Measurements from ENCODE around the gene TTLL11. TPM values are rescaled to one million over a fixed set of nuclear protein-coding genes. Genes with fewer than 3 reads are reported as not detected.

TTLL11 gene
- total and polyA plus RNA-seq, 4 donors, result 1.4 to 4.5 (median 3.6) TPM

DNA sequence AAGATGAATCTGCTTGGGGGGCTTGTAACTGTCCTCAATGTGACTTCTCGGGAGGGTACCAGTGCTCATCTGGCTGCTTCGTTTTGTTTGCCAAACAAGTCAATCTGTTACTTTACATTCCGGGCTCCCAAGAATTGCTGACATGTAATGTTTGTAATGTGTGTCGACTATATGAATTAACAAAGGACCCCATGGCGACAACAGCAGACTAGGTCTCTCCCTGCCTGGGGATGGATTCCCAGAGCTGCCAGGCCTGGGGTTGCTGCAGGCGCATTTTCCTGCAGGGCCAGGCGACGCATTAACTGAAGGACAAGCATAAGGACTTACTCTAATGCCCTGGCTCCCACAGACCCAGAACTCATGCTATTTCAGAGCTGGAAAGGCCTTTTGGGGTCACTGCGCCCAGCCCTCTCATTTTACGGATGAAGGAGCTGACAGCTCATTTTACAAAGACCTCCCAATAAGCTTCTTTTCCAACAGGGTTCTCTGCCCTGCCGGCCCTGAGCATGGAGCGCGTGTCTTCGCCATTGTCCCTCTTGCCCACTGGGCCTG is 214.8 kb downstream of the TTLL11 start:
- H3K27me3 ChIP-seq (ENCODE audit: control insufficient read depth in 4 of 4, insufficient read depth in 4 of 4, low read length in 3 of 4), result no peaks in the 10 kb centered on the region
- TF ChIP-seq, protein P1, sequence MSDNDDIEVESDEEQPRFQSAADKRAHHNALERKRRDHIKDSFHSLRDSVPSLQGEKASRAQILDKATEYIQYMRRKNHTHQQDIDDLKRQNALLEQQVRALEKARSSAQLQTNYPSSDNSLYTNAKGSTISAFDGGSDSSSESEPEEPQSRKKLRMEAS (IDR thresholded peaks at IDR 0.05), result no peak
- TF ChIP-seq HNF4A (conservative IDR thresholded peaks at IDR 0.05) (no peak), EGR1 (IDR thresholded peaks at IDR 0.05; ENCODE audit: low read depth in 2 of 2) (no peak), SP1 (IDR thresholded peaks at IDR 0.05) (no peak), FOXA1 (IDR thresholded peaks at IDR 0.05) (no peak), RXRA (IDR thresholded peaks at IDR 0.05) (no peak), RAD21 (IDR thresholded peaks at IDR 0.05) (no peak), TAF1 (conservative IDR thresholded peaks at IDR 0.05) (no peak), YY1 (IDR thresholded peaks at IDR 0.05) (no peak), FOXA2 (IDR thresholded peaks at IDR 0.05) (no peak), HNF4G (IDR thresholded peaks at IDR 0.05) (no peak), GABPA (IDR thresholded peaks at IDR 0.05 in 1 of 2, conservative IDR thresholded peaks at IDR 0.05 in 1 of 2) (no peak)
- TF ChIP-seq, protein P2, sequence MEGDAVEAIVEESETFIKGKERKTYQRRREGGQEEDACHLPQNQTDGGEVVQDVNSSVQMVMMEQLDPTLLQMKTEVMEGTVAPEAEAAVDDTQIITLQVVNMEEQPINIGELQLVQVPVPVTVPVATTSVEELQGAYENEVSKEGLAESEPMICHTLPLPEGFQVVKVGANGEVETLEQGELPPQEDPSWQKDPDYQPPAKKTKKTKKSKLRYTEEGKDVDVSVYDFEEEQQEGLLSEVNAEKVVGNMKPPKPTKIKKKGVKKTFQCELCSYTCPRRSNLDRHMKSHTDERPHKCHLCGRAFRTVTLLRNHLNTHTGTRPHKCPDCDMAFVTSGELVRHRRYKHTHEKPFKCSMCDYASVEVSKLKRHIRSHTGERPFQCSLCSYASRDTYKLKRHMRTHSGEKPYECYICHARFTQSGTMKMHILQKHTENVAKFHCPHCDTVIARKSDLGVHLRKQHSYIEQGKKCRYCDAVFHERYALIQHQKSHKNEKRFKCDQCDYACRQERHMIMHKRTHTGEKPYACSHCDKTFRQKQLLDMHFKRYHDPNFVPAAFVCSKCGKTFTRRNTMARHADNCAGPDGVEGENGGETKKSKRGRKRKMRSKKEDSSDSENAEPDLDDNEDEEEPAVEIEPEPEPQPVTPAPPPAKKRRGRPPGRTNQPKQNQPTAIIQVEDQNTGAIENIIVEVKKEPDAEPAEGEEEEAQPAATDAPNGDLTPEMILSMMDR (IDR thresholded peaks at IDR 0.05; ENCODE audit: low read depth, low read length, missing input control), result no peak
- TF ChIP-seq, protein P3, sequence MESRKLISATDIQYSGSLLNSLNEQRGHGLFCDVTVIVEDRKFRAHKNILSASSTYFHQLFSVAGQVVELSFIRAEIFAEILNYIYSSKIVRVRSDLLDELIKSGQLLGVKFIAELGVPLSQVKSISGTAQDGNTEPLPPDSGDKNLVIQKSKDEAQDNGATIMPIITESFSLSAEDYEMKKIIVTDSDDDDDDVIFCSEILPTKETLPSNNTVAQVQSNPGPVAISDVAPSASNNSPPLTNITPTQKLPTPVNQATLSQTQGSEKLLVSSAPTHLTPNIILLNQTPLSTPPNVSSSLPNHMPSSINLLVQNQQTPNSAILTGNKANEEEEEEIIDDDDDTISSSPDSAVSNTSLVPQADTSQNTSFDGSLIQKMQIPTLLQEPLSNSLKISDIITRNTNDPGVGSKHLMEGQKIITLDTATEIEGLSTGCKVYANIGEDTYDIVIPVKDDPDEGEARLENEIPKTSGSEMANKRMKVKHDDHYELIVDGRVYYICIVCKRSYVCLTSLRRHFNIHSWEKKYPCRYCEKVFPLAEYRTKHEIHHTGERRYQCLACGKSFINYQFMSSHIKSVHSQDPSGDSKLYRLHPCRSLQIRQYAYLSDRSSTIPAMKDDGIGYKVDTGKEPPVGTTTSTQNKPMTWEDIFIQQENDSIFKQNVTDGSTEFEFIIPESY (IDR thresholded peaks at IDR 0.05), result no peak
- TF ChIP-seq, protein P4, sequence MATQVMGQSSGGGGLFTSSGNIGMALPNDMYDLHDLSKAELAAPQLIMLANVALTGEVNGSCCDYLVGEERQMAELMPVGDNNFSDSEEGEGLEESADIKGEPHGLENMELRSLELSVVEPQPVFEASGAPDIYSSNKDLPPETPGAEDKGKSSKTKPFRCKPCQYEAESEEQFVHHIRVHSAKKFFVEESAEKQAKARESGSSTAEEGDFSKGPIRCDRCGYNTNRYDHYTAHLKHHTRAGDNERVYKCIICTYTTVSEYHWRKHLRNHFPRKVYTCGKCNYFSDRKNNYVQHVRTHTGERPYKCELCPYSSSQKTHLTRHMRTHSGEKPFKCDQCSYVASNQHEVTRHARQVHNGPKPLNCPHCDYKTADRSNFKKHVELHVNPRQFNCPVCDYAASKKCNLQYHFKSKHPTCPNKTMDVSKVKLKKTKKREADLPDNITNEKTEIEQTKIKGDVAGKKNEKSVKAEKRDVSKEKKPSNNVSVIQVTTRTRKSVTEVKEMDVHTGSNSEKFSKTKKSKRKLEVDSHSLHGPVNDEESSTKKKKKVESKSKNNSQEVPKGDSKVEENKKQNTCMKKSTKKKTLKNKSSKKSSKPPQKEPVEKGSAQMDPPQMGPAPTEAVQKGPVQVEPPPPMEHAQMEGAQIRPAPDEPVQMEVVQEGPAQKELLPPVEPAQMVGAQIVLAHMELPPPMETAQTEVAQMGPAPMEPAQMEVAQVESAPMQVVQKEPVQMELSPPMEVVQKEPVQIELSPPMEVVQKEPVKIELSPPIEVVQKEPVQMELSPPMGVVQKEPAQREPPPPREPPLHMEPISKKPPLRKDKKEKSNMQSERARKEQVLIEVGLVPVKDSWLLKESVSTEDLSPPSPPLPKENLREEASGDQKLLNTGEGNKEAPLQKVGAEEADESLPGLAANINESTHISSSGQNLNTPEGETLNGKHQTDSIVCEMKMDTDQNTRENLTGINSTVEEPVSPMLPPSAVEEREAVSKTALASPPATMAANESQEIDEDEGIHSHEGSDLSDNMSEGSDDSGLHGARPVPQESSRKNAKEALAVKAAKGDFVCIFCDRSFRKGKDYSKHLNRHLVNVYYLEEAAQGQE (IDR thresholded peaks at IDR 0.05), result no peak
- TF ChIP-seq, protein P5, sequence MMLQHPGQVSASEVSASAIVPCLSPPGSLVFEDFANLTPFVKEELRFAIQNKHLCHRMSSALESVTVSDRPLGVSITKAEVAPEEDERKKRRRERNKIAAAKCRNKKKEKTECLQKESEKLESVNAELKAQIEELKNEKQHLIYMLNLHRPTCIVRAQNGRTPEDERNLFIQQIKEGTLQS (IDR thresholded peaks at IDR 0.05), result no peak
- no peaks in the 10 kb centered on the region for H3K9me3 ChIP-seq (ENCODE audit: control insufficient read depth in 4 of 4, low read length in 3 of 4)
- H3K36me3 ChIP-seq (ENCODE audit: control insufficient read depth in 4 of 4, insufficient read depth in 3 of 4, low read depth in 1 of 4, low read length in 3 of 4), result no peaks in the 10 kb centered on the region
- WGBS, result 92% methylated on average over 14 of the region's 14 CpGs
- no peaks in the 10 kb centered on the region for H3K4me1 ChIP-seq (ENCODE audit: control insufficient read depth in 4 of 4, insufficient read depth in 4 of 4, low read length in 3 of 4)
- H3K9ac ChIP-seq (ENCODE audit: low read depth in 1 of 2, low read length in 2 of 2), result no peak overlapping the region
- no peak for DNase-seq (ENCODE audit: low spot score)
- no peak overlapping the region for H3K4me3 ChIP-seq (ENCODE audit: low read depth in 1 of 3, low read length in 3 of 3)
- no peak overlapping the region for H3K27ac ChIP-seq (ENCODE audit: low read depth in 1 of 2, low read length in 2 of 2)
